HG02943 (cell line): Measurements from ENCODE around the gene PHACTR3.

Source experiments
- ATAC-seq: cut with Tn5 transposase; IDR thresholded peaks from one replicate; pipeline ENCODE4 v1.9.1; 2021; ENCODE audit warnings: mild to moderate bottlenecking, low read depth, moderate library complexity; ENCODE audit not compliant: unreplicated experiment

The PHACTR3 gene

GRCh38 chr20:59723607-59724456 lies 119.5 kb downstream of the PHACTR3 start:
- ATAC-seq: no peak

- ATAC-seq: no peak
Observed at GRCh38 chr20:59724457-59725366, 120.4 kb downstream of the PHACTR3 start.

GRCh38 chr20:59725476-59726280 lies 121.3 kb downstream of the PHACTR3 start:
- no peak for ATAC-seq

DNA sequence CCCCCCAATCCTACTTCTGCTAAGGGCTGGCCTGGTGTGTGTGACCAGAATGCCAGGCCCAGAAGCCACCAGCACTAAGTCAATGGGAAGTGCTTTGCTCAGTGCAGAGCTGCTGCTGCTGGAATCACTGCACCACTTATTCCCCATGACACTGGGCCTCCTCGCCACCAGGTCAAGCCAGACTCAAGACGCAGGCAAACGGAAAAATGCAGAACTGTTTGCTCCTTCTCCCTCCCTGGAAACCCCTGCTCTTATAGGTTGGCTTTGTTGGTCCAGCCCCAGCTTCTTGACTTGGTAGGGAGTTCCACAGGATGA lies 121.9 kb downstream of the PHACTR3 start:
- no peak for ATAC-seq

DNA sequence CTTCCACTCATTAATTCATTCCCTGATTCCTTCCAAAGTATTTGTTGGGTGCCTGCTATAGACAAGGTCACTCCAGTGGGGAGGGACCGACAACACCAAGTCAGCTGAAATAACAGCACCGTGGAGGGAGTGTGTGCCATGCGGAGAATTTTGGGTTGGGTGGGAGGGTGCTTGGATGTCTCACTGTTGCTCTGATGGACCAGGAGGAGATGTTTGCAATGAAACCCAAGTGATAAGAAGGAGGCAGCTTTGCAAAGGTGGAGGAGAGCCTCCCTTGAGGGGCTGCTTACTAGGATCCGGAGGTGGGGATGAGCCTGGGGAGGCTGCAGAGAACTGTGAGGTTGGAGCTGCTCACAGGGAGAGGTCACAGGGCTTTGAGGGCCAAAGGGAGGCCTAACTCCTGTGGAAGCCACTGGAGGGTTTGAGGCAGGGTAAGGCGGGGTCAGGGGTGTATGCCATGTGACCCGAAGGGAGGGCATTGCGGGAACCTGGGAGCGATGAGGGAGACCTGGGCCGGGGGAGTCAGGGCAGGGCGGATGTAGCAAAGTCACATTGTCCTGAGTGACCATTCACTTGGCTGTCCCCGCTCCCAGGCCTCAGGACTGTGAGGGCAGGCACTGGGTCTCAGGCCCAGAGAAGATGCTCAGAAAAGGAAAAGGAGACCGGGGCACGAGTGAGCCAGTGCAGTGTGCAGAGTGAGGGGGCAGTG lies 124.5 kb downstream of the PHACTR3 start:
- ATAC-seq: no peak

DNA sequence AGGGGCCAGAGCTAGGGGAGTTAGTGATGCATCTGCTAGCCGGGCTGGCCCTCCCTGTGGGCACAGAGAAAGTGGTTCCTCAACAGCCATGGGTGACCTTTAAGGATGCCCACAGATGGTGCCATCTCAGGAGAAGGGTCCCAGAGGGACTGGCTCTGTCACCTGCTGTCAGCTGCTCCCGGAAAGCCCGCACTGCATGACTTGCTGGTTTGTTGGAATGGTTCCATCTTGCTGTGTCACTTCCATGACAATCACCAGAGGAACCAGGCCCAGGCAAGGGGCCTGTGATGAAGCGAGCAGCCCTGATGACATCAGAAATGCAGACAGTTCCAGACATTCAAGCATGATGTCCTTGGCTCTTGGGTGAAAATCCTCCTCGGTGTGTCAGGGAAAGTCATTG lies 125.2 kb downstream of the PHACTR3 start:
- no peak for ATAC-seq

DNA sequence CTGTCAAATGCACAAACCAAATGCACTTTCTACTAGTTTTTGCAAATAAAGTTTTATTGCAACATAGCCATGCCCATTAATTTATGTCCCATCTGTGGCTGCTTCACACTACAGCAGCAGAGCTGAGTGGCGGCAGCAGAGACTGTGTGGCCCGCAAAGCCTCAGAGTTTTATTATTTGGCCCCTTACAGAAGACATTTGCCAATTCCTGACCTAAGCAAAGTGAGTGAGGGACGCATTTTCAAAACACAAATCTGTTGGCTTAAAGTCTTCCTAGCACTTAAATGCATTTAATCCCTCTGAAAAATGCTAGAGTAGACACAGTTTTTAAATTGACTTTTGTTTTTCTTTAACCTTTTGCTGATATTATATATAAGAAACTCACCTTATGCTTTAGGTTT lies 126.4 kb downstream of the PHACTR3 start:
- ATAC-seq: no peak

DNA sequence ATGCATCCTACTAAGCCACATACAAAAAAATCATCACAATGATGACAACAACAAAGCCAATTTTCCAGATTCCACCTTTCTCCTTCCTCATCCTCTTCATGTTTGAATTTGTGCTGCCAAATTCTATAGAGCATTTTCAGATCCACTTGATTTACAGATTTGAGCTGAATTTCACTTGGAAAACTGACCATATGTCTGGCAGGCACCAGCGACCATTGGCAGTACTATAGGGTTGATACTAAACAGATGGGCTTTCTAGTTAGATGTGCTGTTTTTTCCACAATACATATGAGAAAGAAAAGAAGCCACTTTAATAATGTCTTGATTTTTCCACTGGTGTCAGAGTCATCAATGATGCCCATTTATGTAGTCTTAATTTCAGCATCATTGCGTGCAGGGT lies 127.0 kb downstream of the PHACTR3 start:
- no peak for ATAC-seq

DNA sequence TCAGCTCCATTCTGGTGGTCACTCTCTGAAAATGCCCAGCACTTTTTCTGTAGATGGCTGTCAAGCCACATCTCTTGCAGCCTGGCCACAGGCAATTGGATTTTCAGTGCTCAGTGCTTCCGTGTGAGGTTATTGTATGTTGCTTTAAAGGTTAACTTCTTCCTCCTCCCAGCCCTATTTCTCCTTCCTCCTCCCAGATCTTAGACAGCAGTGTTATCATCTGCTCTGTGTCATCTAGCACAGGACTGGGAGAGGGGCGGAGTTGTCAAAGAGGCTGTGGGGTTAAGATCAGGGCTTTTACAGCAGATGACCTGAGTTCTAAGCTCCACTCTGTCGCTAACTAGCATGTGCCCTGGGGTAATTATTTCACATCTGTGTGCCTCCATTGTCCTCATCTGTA lies 129.0 kb downstream of the PHACTR3 start:
- no peak for ATAC-seq

GRCh38 chr20:59735486-59735885 lies 131.1 kb downstream of the PHACTR3 start:
- ATAC-seq: no peak

GRCh38 chr20:59735917-59736316 lies 131.6 kb downstream of the PHACTR3 start:
- no peak for ATAC-seq

DNA sequence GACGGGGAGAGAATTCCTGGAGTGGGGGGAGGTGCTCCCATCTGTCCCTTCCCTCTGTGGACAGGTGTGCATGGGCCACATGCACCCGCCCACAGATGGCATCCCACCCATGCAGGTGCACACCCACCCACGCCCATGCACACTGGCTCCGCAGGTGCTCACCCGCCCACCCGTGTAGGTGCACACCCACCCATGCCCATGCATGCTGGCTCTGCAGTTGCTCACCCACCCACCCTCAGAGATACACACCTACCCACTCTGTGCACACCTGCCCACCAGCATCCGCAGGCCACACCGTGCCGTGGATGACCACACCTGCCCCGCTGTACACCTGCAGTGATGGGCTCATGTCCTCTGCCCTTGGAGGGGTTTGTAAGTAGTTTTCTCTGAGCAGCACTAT lies 132.0 kb downstream of the PHACTR3 start:
- no peak for ATAC-seq

DNA sequence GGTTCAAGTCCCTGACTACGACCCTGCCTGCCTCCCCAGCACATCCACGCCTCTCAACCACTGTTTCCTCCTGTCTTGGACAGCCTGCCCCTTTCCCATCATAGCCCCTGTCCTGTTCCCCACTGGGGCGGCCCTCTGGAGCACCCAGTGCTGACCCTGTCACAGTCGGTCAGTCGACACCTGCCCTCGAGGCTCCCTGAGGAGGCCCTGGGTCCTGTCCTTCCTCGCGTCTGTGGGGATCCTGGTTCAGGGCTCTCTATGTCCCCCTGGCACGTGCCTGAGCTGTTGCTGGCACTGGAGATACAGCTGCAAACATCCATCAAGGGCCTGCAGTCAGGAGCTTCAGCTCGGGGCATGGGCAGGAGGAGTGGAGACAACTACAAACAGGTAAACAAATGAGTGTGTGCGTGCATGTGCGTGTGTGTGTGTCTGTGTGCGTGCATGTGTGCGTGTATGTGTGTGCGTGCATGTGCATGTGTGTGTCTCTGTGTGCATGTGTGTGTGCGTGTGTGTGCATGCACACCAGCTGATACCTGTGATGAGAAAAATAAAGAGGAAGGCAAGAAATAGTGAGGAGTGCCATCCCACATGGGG lies 132.8 kb downstream of the PHACTR3 start:
- ATAC-seq: no peak

DNA sequence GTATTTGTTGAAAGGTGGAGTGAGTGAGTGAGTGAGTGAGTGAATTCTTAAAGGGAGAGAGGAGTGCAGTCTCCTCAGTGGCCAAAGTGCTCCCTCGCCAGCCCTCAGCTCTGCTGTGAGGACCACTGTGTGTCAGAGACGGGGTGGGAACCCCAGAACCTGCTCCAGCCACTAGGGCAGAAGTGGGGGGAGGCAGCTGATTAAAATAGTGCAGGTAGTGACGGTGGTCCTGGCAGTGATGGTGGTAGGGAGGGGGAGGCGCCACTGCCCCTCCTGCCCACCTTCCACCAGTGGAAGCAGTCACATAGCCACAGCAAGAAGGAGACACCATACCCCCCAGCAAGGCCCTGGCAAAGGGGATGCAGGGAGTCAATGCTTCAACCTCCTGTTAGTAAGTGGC lies 133.5 kb downstream of the PHACTR3 start:
- no peak for ATAC-seq

GRCh38 chr20:59738851-59739250 lies 134.5 kb downstream of the PHACTR3 start:
- ATAC-seq: no peak

DNA sequence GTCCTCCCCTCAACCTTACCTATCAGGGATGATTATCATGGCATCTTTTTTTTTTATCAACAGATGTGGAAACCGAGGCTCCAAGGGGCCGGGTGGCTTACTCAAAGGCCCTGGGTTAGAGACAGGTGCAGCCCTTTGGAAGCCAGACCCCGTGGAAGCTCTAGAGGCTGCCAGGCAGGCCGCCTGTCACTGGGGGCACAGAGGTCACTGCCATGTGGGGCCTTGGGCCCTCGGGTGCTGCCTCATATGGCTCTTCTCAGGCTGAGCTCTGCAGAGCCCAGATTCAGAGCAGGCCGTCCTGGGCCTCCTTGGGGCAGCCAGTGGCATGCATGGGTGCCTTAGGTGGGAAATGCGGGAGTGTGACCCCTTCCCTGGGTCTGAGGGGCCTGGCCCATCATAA lies 136.3 kb downstream of the PHACTR3 start:
- ATAC-seq: no peak

GRCh38 chr20:59741073-59741472 lies 136.7 kb downstream of the PHACTR3 start:
- no peak for ATAC-seq

- no peak for ATAC-seq
Observed at GRCh38 chr20:59742351-59743095, 138.2 kb downstream of the PHACTR3 start.

DNA sequence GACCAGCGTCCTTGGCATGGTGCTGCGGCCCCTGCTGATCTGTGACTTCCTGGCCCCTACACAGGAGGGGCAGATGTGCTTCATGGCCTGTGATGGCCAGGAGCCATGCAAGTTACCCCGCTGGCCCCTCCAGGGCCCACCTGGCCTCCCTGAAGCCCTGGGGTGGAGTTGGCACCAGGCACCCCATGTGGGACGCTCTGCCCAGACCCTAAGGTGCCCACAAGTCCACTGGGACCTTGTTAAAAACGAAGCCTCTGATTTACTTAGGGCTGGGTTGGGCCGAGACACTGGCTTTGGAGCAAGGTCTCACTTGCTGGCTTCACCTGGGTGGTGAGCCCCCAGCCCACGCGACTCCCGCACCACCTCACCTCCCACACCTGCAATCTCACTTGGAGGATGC lies 139.0 kb downstream of the PHACTR3 start:
- ATAC-seq: no peak
